Epithelial cell of prostate (primary cell): ENCODE data around the gene TP53I3.
A peak's percentile ranks its signal among the peaks of the same experiment; 100 is the strongest.
"Not testable (repeated sequence)": the region's sequence is repeated elsewhere in the genome, so short reads cannot be mapped to it uniquely, and the experiment has no call there.

Experiments used
- DNase-seq: peaks from one replicate; pipeline ENCODE4 v3.0.0-alpha.2; 2011; ENCODE audit warnings: low read depth, low spot score
- H3K27ac ChIP-seq: fragments of 450-650 bp; 2 replicates; pipeline ENCODE4 v1.5.1; 2017; ENCODE audit warnings: mild to moderate bottlenecking

Gene TP53I3

DNA sequence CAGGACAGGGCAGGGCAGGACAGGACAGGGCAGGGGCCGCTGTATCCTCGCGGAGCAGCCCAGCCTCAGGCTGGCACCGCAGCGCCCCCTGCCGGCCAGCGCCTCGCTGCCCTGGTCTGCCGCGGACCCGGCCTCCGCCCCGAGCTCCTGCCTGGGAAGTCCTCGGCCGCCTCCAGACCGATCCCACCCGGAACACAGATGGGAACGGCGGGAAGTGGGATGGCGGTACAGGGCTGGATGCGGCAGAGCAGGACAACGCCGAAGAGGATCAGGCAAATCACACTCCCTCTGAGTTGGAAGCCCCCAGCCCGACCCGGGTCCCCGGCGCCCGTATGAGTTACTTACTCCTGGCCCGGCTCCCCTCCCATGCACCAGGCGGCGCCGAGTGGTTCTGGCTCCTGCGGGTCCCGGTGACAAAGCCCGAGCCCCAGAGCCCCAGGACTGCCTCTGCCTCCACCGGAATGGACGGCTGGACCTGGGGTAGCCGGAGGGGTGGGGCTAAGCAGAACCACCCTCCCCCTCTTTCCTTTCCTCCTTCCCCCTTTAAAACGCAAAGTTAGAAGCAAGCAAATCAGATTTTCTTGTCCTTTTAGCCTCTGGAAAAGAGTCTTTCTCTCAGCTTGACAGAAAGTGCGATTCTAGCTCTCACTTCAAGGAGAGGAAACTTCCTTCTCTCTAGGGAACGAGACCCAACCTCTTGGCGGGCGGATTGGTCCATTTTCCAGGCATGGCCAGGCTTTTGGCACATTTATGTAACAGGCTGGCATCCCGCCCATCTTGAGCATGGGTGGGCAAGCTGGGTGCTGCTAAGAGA lies at the start of gene TP53I3:
TP53I3 (minus strand) TSS at position 449 of the 814 bp plus-strand sequence. CDS start 508 bp downstream, outside the sequence.
- peak within 1 kb of the TSS; percentile 98 for H3K27ac ChIP-seq
- no peak for DNase-seq

- no peak overlapping the region for H3K27ac ChIP-seq
- DNase-seq, result no peak
These were observed 47.9 kb upstream of the TP53I3 start for GRCh38 chr2:24132543-24132942.

- no peak for DNase-seq
- no peak overlapping the region for H3K27ac ChIP-seq
These were observed 41.3 kb upstream of the TP53I3 start for GRCh38 chr2:24125956-24126355.

DNA sequence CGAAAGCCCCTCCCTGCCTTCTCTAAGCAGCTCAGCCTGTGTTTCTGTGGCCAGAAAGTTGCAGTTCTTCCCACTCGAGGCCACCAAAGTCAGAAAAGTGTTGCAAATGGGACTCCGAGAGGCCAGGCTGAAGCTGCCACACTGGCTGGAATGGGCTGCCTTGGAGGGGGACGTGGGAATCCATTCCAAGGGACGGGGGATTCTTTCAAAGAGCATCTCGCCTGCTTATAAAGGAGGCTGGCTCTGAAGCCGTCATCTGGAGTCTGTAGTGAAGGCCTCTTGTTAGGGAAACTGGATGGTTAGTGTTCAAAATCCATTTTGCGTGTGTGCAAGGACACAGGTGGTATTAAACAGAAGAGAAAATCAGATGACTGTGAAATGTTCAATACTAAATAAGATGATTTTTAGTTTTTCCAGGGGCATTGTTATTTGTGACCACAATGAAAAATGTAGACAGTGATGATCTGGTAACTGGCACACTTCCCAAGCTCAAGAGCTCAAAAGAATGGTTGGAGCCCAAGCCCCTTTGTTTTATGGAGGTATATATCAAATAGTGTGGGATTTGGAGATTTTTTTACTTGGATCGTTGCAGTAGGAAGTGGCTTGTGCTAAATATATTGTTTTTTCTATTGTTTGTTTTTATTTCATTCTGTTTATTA lies 39.4 kb upstream of the TP53I3 start:
- DNase-seq, result no peak
- peak overlapping the region; percentile 64 for H3K27ac ChIP-seq

- no peak for DNase-seq
- H3K27ac ChIP-seq, result peak within 1 kb of the TSS; percentile 64
These were observed 38.7 kb upstream of the TP53I3 start, which contains the start of the genes FAM228B and PFN4 for GRCh38 chr2:24123195-24123921. TSS of gene FAM228B (plus strand) at chr2:24123469. CDS start at chr2:24124362, 893 bp downstream. TSS of gene PFN4 (minus strand) at chr2:24123334. CDS start at chr2:24122535, 799 bp downstream.

DNA sequence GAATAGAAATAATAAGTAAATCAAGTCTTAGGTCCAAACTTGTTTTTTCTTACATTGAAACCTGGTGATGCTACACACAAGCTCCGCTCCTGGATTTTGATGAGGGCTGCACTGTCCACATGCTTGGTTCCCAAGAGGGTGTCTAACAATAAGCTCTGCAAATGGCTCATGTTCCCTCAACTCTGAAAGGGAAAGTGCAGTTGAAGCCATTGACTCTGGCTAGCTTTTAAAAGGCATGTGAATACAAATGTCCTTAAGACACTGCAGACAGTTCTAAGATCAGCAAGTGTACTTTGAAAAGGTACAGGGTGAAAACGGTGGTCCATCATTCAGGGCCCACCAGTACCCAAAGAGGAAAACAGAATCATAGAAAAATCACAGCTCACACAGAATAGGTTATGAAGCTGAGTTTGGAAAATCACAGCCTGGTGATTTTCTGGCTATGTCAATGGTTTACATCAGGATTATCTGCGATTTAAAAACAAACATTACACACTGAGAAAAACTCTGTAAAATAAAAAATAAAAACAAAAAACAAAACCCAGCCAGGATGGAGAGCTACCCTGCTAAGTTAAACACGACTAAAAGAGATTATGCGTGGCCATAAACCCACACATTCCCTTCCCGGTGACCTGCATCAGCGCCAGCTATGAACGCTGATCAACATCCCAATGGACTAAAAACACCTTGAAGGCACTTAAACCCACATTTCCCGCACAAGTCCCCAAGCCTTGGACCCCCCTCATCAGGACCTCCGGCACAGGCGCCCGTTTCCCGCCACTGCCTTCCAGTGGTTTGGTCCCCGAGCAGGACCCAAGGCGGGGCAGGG lies 37.9 kb upstream of the TP53I3 start:
- DNase-seq, result no peak
- peak overlapping the region; percentile 64 for H3K27ac ChIP-seq

DNA sequence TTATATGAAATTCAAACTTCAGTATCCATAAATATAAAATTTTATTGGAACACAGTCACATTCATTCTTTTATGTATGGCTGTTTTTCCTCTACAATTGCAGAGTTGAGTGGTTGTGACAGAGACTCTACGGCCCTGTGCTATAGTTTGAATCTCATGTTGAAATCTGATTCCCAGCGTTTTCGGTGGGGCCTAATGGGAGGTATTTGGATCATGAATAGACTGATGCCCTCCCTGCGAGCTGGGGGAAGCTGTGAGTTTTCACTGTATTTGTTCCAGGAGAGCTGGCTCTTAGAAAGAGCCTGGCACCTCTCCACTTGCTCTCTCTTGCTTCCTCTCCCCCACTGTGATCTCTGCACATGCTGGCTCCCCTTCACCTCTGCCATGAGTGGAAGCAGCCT lies 36.8 kb upstream of the TP53I3 start:
- no peak for DNase-seq
- H3K27ac ChIP-seq, result no peak overlapping the region

GRCh38 chr2:24121066-24121465 lies 36.4 kb upstream of the TP53I3 start:
- no peak for DNase-seq
- H3K27ac ChIP-seq, result no peak overlapping the region

DNA sequence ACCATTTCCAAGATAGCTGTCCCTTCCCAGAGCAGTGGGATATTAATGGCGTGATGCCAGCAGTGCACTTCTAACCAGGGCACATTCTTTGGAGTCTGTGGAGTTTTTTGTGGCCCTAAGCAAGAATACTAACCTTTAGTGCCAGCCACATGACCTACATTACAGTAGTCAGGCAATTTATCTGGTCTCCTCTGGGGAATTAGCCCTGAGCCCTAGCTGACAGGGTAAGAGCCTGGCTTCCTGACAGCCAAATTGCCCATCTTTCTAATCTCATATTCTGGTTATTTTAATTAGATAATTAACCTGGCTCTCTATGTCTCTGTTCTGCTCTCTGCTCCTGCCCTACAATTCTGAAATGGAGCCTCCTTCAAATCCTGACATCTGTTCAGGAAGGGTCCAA lies 33.3 kb upstream of the TP53I3 start:
- no peak for DNase-seq
- peak overlapping the region; percentile 30 for H3K27ac ChIP-seq

GRCh38 chr2:24115057-24115456 lies 30.4 kb upstream of the TP53I3 start:
- no peak for DNase-seq
- peak overlapping the region; percentile 59 for H3K27ac ChIP-seq

- H3K27ac ChIP-seq, result peak overlapping the region; percentile 72
- DNase-seq, result no peak
These were observed 26.8 kb upstream of the TP53I3 start for GRCh38 chr2:24111407-24111901.

- H3K27ac ChIP-seq, result peak overlapping the region; percentile 72
- DNase-seq, result no peak
These were observed 26.1 kb upstream of the TP53I3 start for GRCh38 chr2:24110660-24111303.

- DNase-seq, result not testable (repeated sequence)
- peak overlapping the region; percentile 44 for H3K27ac ChIP-seq
These were observed 24.8 kb upstream of the TP53I3 start for GRCh38 chr2:24109431-24109830.

GRCh38 chr2:24107336-24107735 lies 22.7 kb upstream of the TP53I3 start:
- DNase-seq, result no peak
- H3K27ac ChIP-seq, result no peak overlapping the region

- no peak overlapping the region for H3K27ac ChIP-seq
- DNase-seq, result no peak
These were observed 22.2 kb upstream of the TP53I3 start for GRCh38 chr2:24106786-24107185.

- H3K27ac ChIP-seq, result no peak overlapping the region
- DNase-seq, result no peak
These were observed 21.2 kb upstream of the TP53I3 start for GRCh38 chr2:24105816-24106215.

- no peak overlapping the region for H3K27ac ChIP-seq
- DNase-seq, result no peak
These were observed 20.3 kb upstream of the TP53I3 start for GRCh38 chr2:24104906-24105305.

GRCh38 chr2:24104110-24104650 lies 19.5 kb upstream of the TP53I3 start:
- DNase-seq, result no peak
- no peak overlapping the region for H3K27ac ChIP-seq

DNA sequence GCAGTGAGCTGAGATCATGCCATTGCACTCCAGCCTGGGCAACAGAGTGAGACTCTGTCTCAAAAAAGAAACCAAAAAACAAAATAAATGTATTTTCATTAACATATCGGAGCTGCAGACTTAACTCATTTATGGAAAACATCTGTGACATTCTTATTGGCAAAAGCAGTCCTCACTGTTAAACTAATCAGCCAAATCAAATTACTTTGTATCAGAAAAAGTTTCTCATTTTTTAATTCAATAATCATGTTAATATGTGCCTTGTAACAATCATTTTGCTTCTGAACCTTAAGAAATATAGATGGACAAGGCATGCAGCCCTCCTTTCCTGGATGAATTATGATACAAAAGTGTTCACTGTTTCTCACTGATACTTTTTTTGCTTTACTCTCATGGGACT lies 18.0 kb upstream of the TP53I3 start:
- no peak for DNase-seq
- H3K27ac ChIP-seq, result no peak overlapping the region
